Suprapubic skin (tissue), 3 donors: Measurements from ENCODE around the gene LARGE1.

Source experiments
- EP300 ChIP-seq: sonication (generic); formaldehyde crosslinking; IDR thresholded peaks from one replicate; pipeline ENCODE4 v1.6.1; 2017; ENCODE audit warnings: antibody characterized with exemption
- POLR2A ChIP-seq, 2 donors: fragments of 450-650 bp; IDR thresholded peaks; one replicate each; pipeline ENCODE4 v1.6.1; 2017; ENCODE audit warnings: antibody characterized with exemption in 2 of 2, mild to moderate bottlenecking in 2 of 2, moderate library complexity in 2 of 2
- TF ChIP-seq, protein P1 (sequence below), 2 donors: fragments of 200-600 bp in 1 of 2; fragments of 450-650 bp in 1 of 2; sonication (generic) in 1 of 2; IDR thresholded peaks; one replicate each; pipeline ENCODE4 v1.5.1; 2016 to 2019; ENCODE audit warnings: antibody characterized with exemption in 2 of 2, mild to moderate bottlenecking in 1 of 2, moderate library complexity in 1 of 2

DNA sequence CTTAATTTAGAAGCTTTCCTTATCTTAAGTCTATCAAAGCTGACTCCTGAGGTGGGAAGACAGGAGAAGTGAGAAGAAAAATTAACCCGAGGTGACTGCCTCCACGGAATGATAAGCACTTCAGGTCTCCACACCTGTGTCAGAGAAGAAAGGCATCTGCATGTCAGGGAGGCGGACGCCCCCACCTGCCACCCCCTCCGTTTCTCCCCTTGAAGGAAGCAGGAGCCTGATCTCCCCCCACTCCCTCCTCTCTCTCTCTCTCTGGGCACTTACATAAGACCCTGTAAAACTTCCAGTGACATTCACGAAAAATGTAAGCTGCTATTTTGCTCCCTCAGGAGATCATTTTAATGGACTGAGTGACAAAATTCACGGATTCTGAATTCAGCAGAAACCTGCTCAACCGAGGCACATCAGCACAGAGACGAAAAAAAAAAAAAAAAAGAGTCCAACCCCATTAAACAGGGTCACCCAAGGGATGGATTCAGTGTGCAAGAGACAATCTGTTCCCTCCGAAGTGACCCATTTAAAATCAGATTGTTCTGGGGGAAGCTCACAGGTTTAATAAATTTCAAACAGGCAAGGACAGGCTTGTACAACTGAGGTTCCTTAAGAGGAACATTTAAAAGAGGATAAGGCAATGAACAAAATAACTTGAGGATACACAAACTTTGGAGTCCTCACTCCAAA is 1.5 kb downstream of the LARGE1 start:
- TF ChIP-seq, protein P1, sequence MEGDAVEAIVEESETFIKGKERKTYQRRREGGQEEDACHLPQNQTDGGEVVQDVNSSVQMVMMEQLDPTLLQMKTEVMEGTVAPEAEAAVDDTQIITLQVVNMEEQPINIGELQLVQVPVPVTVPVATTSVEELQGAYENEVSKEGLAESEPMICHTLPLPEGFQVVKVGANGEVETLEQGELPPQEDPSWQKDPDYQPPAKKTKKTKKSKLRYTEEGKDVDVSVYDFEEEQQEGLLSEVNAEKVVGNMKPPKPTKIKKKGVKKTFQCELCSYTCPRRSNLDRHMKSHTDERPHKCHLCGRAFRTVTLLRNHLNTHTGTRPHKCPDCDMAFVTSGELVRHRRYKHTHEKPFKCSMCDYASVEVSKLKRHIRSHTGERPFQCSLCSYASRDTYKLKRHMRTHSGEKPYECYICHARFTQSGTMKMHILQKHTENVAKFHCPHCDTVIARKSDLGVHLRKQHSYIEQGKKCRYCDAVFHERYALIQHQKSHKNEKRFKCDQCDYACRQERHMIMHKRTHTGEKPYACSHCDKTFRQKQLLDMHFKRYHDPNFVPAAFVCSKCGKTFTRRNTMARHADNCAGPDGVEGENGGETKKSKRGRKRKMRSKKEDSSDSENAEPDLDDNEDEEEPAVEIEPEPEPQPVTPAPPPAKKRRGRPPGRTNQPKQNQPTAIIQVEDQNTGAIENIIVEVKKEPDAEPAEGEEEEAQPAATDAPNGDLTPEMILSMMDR (IDR thresholded peaks at IDR 0.05): no peak
- TF ChIP-seq POLR2A (IDR thresholded peaks at IDR 0.05): no peak
- no peak for TF ChIP-seq EP300
